Stimulated activated CD4-positive, alpha-beta T cell treated with anti-CD3 and anti-CD28 coated beads, Interleukin-15, amount 100 ng/mL, for 24 hours (primary cell): ENCODE data around the gene SMU1.

ENCODE experiments used
- DNase-seq: peaks from one replicate; pipeline ENCODE4 v3.0.0-alpha.2; 2020

SMU1 gene

DNA sequence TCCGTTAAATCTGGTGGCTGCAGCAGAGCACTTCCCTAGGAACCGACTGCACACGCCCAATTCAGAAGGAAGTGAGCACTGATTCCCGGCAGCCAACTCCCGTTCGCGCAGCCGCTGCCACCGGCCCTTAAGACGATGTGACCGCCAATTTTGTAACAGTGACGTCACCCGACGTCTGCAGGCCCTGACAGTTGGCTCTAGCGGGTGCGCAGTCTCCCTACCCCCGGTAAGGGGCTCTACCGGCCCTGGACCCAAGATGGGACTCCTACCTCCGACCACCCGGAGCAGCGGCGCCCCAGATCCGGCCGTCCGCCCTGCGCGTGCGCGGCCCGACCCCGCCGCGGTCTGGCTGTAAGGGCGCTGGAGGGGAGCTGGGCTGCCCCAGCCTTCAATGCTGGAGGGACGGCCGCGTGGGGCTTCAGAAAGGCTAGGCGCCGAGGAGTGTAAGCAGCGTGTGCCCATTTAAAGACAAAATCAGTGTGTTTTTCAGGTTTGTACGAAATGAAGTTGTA lies 32.3 kb downstream of the SMU1 start:
- DNase-seq = peak; percentile 79

DNA sequence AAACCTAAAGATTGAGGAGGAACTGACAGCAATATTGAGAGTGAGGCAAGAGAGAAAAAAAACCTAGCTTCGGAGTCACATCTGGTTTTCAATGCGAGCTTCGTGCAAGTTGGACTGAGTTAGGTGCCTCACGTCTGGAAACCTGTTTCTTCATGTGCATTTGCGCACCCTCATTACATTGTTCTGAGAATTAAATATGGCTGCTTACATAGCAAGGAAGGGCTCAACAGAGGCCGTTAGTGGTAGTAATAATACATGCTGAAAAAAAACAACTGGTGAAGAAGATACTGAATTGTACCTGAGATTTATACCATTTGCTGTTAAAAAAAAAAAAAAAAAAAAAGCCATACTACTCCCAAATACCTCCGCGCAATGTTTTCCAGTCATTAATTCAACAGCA lies 32.8 kb downstream of the SMU1 start:
- DNase-seq = no peak

DNA sequence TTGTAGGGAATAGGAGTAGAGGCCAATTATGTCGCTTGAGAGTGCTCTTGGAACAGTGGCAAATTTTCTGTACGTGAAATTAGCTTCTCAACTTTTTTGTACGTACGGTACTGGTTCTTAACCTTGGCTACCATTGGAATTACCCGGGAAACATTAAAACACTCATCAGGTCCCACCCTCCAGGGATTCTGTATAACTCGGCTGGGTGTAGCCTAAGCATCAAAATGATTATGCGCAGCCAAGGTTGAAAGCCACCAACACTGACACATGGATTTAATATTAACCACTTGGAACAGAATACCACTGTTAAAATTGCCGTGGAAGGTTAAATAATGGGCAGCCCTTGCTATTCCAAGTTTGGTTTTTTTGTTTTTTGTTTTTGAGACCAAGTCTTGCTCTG lies 34.0 kb downstream of the SMU1 start:
- no peak for DNase-seq

DNA sequence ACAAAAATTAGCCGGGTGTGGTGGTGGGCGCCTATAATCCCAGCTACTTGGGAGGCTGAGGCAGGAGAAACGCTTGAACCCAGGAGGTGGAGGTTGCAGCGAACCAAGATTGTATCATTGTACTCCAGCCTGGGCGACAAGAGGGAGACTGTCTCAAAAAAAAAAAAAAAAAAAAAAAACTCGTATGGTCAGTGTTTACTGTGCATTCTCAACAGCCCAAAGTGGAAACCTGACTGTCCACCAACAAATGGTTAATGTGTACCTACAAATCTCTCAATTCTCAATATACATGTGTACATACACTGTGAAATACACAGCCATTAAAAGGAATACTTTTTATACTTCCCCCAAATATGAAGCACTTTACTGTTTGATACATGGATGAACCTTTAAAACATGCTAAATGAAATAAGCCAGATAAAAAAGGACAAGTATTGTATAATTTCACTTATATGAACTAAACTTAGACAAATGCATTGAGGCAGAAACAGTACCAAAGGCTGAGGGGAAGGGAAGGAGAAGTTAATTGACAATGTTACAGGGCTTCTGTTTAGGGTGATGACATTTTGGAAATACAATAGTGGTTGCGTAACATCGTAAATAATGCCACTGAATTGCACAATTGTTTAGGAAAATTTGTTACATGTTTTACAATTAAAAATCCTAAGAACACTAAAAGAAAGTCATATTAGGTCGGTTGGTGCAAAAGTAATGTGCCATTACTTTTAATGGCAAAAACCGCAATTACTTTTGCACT lies 34.9 kb downstream of the SMU1 start:
- no peak for DNase-seq

DNA sequence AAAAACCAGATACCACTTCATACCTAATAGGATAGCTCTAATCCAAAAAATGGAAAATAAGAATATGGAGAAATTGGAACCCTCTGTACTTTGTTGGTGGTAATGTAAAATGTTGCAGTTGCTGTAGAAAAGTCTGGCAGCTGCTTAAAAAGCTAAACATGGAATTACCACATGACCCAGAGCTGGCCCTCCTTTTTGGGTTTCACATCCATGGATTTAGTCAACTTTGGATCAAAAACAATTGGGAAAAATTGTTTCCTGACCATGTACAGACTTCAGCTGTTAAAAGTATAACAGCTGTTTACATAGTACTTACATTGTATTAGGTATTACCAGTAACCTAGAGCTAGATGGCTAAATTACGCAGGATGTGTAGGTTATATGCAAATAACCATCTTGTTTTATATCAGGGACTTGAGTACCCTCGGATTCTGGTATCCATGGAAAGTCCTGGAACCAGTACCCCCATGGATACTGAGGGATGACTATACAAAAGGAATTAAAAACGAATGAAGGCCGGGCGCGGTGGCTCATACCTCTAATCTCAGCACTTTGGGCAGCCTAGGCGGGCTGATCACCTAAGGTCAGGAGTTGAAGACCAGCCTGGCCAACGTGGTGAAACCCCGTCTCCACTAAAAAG lies 35.6 kb downstream of the SMU1 start:
- DNase-seq = no peak

DNA sequence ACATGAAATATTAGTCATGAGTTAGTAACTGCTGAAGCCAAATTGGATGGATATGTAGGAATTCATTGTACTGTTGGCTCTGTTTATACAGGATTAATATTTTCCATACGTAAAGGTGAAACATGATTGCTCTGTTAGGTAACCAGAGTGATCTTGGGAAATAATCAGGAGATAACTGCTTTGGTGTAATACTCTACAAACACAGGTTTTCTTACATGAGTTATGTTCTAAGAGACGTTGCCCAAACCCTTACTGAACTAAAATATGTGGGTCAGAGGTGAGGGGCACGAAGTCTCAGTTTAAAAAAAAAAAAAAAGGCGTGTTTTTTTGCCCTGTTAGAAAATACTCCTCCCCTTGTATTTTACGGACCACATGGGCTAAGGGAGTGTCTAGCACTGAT lies 43.6 kb downstream of the SMU1 start:
- DNase-seq = no peak

DNA sequence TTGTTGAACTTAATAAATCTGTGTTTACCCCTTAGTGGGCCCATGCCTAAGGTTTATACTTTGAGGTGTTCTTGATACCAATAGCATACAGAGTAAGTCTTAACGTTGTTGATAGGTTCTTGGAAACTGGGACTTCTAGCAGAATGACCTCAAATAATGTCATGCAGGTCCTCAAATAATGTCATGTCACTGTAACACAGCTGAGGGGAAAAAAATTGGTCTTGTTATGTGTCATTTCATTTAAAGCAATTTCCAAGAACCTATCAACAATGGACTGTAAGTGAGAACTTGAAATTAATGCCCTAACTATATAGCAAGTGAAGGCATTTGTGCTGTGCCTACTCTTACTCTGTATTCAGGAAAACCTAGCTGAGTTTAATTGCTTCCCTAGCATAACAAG lies 44.2 kb downstream of the SMU1 start:
- no peak for DNase-seq

DNA sequence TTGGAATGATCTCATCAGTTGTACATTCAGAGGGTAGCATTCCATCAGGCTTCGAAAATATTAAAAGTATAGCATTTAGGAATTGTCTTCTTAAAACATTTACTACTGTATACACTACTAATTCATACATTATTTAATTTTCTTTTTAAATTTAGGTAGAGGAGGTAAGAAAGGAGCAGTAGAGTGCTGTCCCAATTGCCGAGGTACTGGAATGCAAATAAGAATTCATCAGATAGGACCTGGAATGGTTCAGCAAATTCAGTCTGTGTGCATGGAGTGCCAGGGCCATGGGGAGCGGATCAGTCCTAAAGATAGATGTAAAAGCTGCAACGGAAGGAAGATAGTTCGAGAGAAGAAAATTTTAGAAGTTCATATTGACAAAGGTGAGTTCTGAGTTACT lies 46.2 kb downstream of the SMU1 start:
- DNase-seq = no peak

DNA sequence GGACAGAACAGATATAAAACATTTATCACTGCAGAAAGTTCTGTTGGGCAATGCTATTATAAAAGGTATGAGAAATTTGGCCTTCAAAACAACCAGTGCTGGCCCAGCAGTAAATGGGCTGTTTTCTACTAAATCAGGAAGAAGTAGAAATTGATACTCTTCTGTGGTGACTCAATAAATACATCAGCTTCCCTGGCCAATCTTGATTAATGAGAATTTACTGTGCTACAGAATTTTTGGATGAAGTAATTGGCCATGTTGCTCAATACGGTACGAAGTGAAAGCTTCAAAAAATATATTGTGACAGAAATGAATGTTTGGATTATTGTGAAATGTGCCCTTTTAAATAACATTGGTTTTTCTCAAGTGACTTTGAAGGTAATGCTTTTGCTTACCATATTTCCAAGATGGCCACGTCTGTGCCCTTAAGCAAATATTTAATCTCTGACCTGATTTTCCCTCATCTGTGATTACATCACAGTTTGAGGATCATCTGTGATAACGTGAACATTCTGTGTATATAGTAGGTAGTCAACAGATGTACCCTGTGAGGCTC lies 47.2 kb downstream of the SMU1 start:
- DNase-seq = no peak

DNA sequence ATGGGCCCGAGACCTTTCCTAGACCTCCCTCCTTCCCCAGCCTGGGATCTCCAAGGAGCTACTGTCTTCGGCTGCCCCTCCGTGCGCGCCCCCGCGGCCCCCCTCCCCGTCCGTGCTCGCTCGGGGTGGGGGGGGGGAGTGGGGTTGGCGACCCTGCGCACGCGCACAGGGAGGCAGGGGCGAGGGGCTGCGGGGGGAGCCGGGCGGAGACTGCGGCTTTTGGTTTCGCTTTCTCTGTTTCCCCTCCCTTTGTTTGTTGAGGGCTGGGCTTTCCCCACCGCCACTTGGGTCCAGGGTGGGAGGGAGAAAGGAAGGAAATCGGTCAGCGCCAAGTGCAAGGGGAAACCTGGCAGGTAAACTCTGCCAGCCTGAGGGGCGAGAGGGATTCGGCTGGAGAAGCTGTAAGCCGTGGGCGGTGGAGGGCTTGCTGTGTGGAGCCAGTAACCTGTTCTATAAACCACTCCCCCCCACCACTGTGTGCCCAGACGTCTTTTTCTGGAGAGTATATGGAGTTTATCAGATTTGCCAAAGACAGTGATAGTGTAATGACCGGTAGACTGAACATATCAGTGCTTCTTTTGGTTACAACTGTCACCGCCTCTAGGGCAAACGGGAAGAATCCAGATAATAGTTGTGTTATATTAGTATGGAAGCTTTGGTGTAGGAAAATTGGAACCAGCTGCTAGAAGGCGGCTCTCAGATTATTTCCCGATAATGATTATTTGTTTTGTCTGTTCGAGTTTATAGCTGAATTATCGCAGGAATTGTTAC lies 50.7 kb downstream of the SMU1 start:
- peak; percentile 84 for DNase-seq

DNA sequence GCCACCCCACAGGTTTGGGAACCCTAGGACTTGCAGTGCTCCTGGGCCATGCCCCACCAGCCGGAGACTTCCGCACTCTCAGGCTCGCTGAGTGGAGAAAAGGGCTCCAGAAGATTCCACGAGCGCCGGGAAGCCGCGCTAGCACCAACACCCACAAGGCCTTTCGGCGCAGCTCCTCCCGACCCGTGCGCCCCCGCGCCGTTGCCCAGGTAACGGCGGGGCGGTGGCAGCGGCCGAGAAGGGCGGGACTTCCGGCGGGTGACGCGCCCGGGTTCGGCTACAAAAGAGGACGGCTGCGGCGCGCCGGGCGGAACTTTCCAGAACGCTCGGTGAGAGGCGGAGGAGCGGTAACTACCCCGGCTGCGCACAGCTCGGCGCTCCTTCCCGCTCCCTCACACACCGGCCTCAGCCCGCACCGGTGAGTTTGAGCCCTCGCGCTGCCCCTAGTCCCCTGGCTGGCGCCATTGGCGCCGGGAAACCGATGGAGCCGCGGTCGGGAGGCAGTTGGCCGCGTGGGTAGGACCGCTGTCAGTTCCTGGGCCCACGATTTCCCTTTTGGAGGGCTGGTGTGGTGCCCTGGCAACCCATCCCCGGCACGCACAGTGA lies 51.4 kb downstream of the SMU1 start, which contains the start of gene DNAJA1:
Gene DNAJA1, plus strand, starts transcription at position 308 of the 606 bp plus-strand sequence. CDS start 1,212 bp downstream, outside the sequence.
- peak; percentile 95 for DNase-seq

DNA sequence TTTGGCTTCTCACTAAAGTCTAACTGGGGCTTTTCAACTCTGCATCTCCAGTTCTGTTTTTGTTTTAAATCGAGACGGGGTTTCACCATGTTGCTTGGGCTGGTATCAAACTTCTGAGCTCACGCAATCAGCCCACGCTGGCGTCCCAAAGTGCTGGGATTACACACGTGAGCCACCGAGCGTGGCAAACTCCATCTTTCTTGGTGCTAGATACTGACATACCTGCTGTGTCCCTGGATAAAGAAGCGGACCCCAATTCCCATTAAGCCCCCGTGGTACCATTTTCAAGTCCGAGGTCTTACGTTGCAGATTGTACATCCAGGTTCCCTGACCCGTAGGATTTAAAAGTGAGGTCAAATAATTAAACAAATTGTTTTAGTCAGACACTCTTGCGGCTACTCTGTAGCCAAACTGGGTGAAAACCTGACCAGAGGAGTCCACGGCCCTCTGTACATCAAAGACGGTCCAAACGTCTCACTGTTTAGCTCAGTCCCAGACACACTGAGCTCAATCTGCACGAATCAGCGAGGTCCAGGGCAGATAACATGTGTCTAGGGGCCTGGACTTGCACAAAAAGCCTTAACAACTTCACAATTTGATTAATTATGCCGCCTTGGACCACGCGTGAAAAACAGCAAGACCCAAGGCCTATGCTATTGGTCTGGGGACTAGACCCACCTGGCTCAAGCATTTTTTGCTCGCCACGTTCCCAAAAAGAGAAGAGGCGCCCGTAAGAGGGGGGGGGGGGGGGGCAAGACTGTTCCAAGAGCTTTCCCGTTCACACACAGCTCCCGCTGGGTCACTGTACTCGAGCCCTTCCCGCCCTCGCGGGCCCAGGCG lies 52.1 kb downstream of the SMU1 start:
- peak; percentile 46 for DNase-seq

DNA sequence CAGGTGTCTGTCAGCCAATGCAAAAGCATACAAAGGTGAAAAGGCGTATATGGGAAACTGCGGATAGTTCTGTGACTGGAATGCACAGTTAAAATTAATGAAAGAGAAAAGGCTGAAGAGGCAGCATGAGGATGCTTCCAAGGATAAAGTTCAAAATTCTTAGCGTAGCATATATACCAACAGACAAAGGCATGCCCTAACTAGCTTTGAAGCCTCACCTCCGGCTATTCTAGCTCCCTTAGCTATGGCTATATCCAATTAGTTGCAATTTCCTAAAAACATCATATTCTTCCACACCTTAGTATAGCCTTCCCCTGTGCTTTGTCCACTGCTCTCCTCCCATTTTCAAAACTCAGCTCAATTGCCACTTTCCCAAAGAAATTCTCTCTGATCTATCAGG lies 52.8 kb downstream of the SMU1 start:
- DNase-seq = no peak

DNA sequence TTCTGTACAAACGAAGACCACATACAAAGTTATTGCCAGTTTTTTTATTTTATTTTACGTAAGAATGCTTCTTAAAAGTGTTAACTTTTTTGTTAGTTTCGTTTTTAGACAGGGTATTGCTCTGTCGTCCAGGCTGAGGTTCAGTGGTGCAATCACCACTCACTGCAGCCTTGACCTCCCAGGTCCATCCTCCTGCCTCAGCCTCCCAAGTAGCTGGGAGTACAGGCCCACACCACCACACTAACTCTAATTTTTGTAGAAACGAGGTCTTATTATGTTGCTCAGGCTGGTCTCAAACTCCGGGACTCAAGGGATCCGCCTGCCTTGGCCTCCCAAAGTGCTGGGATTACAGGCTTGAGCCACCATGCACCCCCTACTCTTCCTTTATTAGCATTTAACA lies 53.7 kb downstream of the SMU1 start:
- DNase-seq = no peak

DNA sequence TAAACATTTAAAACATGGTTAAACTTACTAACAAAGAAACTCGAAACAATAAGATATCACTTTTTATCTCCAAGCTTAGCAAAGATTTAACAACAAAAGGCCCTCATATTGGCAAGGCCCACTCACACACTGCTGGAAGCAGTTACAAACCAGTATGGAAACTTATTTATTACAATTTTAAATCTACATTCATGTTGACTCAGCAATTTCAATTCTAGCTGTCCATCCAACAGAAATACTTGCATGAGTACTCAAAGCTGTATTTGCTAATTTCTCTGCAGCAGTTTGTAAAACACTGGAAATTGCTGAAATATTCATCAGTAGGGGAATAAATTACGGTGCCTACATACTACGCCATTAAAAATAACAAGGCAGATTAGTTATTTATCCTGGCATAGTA lies 54.2 kb downstream of the SMU1 start:
- DNase-seq = no peak

DNA sequence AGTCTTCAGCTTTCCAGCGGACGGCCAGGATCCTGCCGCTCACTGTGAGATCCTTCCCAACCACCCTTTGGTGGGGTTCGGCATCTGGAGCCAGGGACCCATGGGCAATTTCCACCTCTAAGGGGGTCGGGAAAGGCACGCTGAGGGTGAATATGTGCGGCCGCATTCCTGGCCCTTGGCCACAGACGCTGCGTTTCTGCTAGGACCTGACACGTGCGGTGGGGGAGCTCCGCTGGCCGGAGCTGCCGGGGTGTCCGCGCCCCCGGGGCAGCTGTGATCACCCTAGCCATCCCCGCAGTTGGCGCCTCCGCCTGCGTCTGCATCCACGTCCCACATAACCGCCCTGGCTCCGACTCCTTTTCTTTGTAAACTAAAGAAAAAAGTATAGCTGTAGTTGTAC lies 56.7 kb downstream of the SMU1 start:
- no peak for DNase-seq

DNA sequence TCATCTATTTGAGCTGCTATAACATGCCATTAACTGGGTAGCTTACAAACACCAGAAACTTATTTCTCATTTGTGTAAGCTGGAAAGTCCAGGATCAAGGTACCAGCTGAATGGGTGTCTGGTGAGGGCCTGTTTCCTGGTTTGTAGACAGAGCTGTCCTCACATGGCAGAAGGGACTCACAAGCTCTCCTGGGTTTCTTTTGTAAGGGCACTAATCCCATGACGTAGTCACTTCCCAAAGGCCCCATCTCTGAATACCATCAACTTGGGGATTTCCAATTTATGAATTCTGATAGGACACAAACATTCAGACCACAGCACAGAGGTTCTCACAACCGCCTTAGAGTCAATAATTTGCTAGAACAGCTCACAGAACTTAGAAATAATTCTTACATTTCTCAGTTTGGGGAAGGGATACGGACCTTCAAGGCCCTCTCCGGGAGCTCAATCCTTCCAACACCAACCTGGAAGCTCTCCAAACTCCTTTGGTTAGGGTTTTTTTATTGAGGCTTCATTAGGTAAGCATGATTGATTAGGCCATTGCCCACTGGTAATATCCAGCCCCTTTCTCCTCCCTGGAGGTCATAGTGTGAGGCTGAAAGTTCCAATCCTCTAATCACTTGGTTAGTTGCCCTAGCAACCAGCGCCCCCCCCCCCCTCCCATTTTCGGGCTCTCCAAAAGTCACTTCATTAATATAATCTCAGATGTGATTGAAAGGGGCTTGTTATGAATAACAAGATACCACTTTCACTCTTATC lies 59.0 kb downstream of the SMU1 start:
- DNase-seq = no peak

DNA sequence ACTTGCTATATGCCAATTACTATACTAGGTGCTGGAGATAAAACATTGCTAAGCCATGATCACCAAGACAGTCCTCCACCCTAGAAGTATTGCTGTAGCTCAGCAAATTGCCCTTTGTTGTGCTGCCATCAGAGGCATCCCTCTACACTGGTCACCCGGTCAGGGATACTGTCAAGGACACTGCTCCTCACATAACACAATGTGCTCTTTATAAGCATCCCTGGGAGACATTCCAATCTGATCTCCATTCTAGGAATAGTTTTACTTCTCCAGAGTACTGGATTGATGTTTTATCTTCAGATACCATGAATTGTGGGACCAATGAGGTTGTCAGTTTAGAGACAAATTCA lies 61.8 kb downstream of the SMU1 start:
- no peak for DNase-seq

DNA sequence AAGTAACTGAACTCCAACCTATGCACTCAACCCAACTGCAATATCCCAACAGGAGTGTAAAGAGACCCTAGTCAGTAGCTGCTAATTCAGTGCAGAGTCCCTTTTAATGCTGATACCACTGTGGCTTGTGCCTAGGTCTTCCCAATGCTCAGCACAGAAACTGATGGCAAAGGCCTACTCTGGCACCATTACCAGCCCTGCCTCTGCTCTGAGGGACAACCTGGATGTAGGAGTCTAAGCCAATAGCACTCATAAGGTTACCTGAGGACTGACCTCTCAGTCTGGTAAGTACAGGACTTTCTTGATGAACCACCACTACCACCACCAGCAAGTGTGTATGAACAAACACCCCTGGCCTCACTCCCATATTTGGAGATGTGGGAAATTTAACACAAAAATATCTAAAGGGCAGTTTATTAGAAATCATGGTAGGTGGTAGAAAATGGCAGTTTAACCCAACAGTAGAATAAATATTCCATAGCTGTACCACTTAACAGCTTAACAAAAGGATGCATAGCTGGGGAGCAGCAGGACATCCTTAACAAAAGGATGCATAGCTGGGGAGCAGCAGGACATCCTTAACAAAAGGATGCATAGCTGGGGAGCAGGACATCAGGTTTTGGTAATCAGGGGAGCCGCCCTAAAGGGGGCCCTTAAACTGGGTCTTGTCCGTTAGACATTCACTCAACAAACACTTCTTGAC lies 62.4 kb downstream of the SMU1 start:
- DNase-seq = no peak

DNA sequence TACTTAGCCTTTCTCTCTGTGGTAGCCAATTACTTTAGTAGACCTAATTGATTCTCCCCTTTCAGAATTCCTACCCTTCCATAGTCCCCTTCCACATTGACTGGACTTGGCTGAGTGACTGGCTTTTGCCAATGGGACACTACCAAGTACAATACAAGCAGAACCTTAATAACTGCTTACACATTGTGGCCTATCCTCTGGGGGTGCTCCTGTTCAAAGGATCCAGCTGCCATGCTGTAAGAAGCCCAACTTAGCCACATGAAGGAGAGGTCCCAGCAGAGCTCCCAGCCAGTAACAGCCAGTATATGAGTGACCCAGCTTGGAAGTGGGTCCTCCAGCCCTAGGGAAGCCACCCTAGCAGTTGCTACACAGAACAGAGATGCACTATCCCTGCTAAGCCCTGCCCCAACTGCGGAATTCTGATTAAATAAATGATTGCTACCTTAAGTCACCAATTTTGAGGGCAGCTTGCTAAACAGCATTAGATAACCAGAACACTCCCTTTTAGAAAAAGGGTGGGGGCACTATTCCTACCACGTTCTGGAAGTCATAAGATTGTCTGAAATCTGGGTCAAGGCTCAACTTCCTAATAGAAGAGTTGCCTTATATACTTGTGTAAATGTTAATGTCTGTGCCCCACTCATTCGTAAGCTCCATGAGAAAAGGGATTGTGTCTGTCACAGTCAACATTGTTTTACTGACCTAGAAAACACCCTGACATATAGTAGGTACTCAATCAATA lies 64.0 kb downstream of the SMU1 start:
- no peak for DNase-seq
